Liver (tissue), 2 donors: ENCODE results near the gene SLC25A26.
"Not testable (repeated sequence)": the region's sequence is repeated elsewhere in the genome, so short reads cannot be mapped to it uniquely, and the experiment has no call there.

Source experiments
- HNF4A ChIP-seq, 2 donors: conservative IDR thresholded peaks; 2 replicates each; pipeline ENCODE4 v1.6.1; 2016; ENCODE audit warnings: antibody characterized with exemption in 2 of 2, mild to moderate bottlenecking in 2 of 2
- JUND ChIP-seq, 2 donors: IDR thresholded peaks; 2 replicates each; pipeline ENCODE4 v1.6.1; 2016; ENCODE audit warnings: antibody characterized with exemption in 2 of 2
- TAF1 ChIP-seq: conservative IDR thresholded peaks from 2 replicates; pipeline ENCODE4 v1.6.1; 2016; ENCODE audit warnings: antibody characterized with exemption, mild to moderate bottlenecking
- donor health status: healthy.

DNA sequence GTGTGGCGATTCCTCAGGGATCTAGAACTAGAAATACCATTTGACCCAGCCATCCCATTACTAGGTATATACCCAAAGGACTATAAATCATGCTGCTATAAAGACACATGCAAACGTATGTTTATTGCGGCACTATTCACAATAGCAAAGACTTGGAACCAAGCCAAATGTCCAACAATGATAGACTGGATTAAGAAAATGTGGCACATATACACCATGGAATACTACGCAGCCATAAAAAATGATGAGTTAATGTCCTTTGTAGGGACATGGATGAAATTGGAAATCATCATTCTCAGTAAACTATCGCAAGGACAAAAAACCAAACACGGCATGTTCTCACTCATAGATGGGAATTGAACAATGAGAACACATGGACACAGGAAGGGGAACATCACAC is 54.0 kb downstream of the SLC25A26 start:
- TF ChIP-seq TAF1; JUND (IDR thresholded peaks at IDR 0.05); HNF4A (conservative IDR thresholded peaks at IDR 0.05): not testable (repeated sequence)
